Measurements from ENCODE around the gene RPS14. TPM values are rescaled to one million over a fixed set of nuclear protein-coding genes. Genes with fewer than 3 reads are reported as not detected.

Gene RPS14
- total RNA-seq: 3,217 and 4,159 TPM in 2 replicates

DNA sequence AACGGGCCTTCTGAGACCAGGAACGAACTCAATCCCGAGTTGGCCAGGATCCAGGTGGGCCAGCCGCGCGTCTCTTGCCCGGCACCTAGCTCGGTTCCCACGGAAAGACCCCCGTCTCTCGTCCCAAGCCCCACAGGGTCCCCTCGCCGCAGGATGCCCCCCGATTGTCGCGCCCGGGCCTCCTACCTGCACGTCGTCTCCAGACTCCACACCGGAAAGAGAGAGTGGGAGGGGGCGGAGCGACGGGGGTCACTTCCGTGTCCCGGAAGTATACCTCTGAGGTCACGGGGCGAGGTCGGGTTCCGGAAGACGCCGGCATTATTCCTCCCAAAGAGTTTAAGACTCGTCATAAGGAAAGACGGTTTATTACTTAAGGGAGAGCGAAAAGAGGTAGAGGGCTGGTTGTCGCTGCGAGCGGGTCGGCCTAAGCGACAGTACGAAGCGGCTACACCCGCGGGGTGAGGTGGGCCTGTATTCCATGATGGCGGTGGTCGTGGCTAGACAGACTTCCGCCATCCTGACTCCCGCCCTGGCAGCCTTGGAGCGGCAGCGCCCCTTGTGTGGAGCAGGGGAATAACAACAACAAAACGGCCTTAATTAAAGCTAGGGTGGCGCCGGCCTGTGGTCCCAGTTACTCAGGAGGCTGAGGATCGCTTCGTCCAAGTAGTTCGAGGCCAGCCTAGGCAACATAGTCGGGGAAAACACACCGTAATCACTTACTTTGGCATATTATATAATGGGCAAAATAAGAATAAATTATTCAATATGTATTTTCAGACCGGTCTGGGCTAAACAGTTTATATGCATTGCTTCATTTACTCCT lies at the start of gene RPS14:
RPS14 (minus strand) TSS at position 223 of the 823 bp plus-strand sequence. CDS start 2,006 bp downstream, outside the sequence.

GRCh38 chr5:150412319-150413175 lies 37.0 kb downstream of the RPS14 start, which contains the start of gene CD74:
CD74 (minus strand) TSS chr5:150412910; CDS start chr5:150412749, 161 bp downstream.

Other genes starting within 250 kb of the RPS14 start
- gene CAMK2A, start 160.0 kb downstream of the RPS14 start, total RNA-seq: not detected in 2 replicates
- 3.3 and 5.8 TPM in 2 replicates for gene ARSI, start 146.8 kb downstream of the RPS14 start, total RNA-seq
- 43.8 and 52.5 TPM in 2 replicates for gene TCOF1, start 92.0 kb downstream of the RPS14 start, total RNA-seq
- gene CD74, start 36.8 kb downstream of the RPS14 start, total RNA-seq: 7.5 and 9.1 TPM in 2 replicates
- gene NDST1, start 58.4 kb upstream of the RPS14 start, total RNA-seq: 129 and 169 TPM in 2 replicates
- gene SYNPO, start 190.9 kb upstream of the RPS14 start, total RNA-seq: 7.3 and 8.6 TPM in 2 replicates
- not detected in 2 replicates for gene MYOZ3, start 211.5 kb upstream of the RPS14 start, total RNA-seq

Data from airway epithelial cell (primary cell).